Loucy (cell line): ENCODE results near the gene CRACDL.

ENCODE experiments used
- EZH2phosphoT487 ChIP-seq: fragments of 200-600 bp; IDR thresholded peaks from 2 replicates; pipeline ENCODE4 v1.6.1; 2018; ENCODE audit warnings: antibody characterized with exemption, mild to moderate bottlenecking, moderate library complexity, borderline replicate concordance
- TF ChIP-seq, protein P1 (sequence below): fragments of 200-600 bp; sonication (generic); conservative IDR thresholded peaks from 2 replicates; pipeline ENCODE4 v1.5.1; 2014; ENCODE audit warnings: mild to moderate bottlenecking, antibody characterized with exemption, low read length

DNA sequence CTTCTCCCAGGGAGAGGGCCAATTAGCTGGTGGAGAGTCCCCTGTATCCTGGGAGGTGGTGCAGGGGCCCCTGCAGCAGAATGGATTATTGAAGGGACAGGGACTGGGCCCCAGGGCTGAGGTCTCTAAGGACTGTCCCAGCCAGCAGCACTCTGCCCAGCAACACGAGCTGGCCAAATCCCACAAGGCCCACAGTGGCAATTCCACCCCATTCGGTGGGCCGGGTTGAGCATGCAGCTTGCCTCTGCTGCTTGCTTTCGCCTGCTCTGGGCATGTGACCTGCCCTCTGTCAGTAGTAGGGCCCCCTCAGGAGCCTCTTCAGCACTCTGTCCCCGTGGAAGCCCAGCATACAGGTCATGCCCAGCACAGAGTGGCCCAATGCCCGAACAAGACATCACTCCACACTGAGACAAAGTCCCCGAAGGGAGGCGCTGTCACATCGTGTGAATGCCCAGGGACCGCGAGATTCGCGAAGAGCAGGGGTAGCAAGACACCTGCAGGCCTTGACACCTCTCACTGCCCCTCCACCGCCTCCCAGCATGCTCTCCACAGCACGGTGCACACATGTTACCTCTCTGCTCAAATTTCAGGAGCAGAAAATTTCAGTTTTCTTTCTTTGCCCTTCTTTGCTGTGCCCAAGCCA, 65.4 kb downstream of the CRACDL start:
- TF ChIP-seq, protein P1, sequence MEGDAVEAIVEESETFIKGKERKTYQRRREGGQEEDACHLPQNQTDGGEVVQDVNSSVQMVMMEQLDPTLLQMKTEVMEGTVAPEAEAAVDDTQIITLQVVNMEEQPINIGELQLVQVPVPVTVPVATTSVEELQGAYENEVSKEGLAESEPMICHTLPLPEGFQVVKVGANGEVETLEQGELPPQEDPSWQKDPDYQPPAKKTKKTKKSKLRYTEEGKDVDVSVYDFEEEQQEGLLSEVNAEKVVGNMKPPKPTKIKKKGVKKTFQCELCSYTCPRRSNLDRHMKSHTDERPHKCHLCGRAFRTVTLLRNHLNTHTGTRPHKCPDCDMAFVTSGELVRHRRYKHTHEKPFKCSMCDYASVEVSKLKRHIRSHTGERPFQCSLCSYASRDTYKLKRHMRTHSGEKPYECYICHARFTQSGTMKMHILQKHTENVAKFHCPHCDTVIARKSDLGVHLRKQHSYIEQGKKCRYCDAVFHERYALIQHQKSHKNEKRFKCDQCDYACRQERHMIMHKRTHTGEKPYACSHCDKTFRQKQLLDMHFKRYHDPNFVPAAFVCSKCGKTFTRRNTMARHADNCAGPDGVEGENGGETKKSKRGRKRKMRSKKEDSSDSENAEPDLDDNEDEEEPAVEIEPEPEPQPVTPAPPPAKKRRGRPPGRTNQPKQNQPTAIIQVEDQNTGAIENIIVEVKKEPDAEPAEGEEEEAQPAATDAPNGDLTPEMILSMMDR, result no peak
- TF ChIP-seq EZH2phosphoT487, result no peak
